HG02571 (cell line): ENCODE results near the gene TSPAN5.

ENCODE experiments used
- ATAC-seq: cut with Tn5 transposase; IDR thresholded peaks from one replicate; pipeline ENCODE4 v1.9.1; 2021; ENCODE audit warnings: mild to moderate bottlenecking, moderate library complexity; ENCODE audit not compliant: unreplicated experiment

TSPAN5 gene

DNA sequence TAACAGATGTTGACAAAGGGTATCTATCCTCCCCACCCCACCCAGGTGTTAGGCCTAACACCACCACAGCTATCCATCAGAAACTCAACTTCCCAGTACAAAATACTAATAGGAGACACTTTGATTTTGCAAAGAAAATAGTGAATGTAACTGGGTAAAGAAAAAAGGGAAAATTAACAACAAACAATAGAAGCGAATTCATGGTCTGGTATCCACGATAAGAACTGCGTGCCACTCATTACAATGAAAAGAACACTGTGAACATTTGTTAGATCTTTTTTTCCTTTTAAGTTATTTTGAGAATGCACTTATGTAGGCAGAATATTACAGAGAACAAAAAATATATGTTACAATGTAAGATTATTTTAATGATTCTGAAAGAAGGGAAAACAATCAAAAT lies 12.0 kb downstream of the TSPAN5 start:
- ATAC-seq, result no peak

DNA sequence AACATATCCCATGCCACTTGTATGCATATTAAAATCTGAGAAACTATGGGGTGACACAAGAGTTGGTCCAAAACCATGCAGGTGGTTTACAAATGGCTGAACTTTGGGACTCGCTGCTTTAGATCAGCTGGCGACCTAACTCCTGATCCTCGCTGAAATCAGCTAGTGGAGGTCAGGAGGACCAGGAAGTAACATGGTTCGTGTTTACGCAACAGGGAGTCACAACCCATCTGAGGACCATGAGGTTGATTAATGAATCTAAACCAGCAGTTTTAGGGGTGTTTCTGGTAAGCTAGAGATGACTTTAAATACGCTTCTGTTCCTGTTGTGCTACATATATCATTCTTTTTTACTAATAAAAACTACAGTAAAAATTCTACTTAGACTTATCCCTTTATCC lies 12.9 kb downstream of the TSPAN5 start:
- ATAC-seq, result no peak

DNA sequence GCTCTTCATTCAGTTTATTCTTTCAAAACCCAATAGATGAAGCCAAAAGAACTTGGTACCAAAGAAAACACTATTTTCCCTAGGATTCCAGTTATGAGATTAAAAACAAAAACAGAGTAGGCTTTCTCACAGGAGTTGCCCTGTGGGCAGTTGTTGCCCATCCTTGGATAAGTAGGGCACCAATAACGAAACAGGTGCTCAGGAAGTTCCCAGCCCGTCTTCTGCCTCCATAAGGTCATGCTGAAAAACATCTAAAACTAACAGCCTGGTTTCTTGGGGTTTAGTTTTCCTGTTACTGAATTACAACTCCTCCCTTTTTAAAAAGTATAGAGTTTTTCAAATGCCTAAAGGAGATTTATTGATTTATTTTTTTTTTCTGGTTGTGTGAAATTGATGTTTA lies 14.7 kb downstream of the TSPAN5 start:
- no peak for ATAC-seq

DNA sequence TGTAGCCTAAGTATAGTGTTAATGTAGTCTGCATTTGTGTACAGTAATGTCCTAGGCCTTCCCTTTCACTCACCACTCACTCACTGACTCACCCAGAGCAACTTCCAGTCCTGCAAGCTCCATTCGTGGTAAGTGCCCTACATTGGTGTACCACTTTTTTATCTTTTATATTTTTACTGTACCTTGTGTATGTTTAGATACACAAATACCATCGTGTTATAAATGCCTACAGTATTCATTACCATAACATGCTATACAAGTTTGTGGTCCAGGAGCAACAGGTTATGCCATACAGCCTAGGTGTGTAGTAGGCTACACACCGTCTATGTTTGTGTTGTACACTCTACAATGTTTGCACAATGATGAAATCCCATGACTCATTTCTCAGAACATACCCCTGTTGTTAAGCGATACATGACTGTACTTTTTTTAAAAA lies 15.4 kb downstream of the TSPAN5 start:
- no peak for ATAC-seq

DNA sequence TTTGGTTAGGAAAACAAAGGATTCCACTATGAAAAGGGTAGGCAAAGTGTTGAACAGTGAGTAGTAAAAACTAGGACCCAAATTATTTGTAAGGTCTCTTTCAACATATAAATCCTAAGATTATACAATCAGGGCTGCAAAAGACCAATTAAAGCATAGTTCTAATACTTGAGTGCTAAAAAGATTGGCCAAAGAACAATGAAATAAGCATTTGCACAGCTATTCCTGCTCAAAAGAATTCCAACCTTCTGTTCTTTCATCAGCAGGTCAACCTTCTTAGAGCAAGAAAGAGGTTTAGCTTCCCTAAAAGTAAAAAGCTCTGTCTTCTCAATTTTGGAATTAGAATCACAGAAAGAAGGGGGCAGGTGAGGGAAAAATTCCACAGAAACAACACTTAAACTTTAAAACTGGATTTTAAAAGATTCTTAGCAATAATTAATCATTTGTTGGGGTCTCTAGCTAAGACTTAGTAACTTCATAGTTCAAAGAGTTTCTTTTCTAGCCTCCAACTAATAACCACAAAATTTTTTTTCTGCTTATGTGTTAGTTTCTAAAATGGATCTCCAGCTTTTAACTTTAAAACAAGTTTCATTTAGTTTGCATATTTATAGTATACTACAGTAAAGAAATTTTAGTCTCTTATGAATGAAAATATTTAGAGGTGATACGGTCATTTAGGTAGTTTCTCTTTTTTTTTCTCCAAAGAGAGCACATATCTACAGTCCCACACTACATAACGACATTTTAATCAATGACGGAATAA lies 16.3 kb downstream of the TSPAN5 start:
- ATAC-seq, result no peak

DNA sequence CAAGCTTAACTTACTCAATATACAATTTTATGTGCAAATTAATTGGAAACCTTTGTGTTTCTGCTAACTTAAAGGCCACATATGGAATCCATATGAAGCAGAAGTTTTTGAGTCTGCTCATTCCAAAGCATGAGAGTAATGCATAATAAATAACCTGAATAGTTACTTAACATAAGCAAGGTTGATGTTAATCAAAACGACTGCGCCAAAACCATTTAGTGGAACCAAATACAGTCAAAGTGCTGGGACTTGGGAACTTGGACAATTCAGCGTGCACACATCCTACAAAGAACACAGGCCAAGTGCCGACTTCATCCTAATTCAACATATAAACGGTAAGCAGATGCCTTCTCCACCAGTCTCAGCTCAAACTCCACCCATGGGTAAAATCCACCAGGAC lies 17.0 kb downstream of the TSPAN5 start:
- no peak for ATAC-seq

DNA sequence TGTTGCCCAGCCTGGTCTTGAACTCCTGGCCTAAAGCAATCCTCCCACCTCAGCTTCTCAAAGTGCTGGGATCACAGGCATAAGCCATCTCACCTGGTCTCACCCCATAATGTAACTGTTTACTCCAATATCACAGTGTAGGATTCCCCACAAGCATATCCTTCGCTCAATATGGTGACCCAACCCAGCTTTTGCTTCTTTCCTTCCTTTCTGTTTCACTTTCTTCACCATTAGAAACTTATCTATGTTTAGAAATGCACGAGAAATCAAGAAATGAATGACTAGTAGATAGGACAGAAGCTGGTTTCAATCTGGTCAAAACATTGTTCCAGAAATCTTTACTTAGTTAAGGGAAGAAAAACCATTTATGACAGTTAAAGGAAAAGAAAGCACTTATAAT lies 18.9 kb downstream of the TSPAN5 start:
- ATAC-seq, result no peak

DNA sequence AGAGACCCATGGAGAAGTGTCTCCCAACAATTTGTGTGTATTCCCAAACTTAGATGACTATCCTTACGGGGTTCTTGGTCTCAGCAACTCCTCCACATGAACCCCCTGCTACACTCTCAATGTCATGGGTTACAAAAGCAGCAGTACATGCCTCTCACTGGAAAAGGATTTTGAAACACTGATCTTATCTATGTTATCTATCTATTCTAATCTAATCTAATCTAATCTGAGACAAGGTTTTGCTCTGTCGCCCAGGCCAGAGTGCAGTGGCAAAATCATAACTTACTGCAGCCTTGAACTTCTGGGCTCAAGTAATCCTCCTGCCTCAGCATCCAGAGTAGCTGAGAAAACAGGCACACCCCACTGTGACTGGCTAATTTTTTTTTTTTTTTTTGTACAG lies 19.3 kb downstream of the TSPAN5 start:
- no peak for ATAC-seq

DNA sequence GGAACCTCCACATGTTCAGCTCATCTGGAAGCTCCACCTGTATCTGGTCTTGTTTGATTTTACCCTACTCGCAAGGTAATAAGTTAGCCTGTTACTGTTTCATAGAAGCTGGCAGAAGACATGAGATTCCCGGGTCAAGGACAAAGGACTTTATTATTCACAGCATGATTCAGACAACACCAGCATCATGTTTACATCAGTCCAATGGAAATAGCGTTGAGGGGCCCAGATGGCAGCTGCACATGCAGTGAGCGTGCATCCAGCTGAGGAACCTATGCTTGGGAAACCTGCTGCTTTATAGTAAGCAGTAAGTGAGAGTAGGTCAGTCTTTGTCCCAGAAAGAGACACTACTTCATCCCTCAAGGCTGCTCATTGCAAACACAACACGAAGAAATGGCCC lies 19.8 kb downstream of the TSPAN5 start:
- no peak for ATAC-seq

DNA sequence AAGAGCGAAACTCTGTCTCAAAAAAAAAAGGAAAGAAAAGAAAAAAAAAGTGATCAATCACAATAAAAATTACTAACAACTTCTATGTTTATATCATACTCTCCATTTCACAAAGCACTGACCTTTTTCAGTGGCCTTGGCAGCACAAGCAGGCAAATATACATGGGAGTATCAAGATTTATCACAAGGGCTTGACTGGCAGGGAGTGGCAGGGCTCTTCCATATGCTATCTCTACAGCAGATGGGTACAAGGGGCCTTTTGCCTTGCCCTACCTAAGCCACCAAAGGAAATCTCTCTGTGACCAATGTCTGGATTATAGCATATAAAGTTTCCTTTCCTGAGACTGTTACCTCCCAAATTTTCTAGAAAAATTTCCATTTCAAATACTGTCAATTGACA lies 24.4 kb downstream of the TSPAN5 start:
- no peak for ATAC-seq

DNA sequence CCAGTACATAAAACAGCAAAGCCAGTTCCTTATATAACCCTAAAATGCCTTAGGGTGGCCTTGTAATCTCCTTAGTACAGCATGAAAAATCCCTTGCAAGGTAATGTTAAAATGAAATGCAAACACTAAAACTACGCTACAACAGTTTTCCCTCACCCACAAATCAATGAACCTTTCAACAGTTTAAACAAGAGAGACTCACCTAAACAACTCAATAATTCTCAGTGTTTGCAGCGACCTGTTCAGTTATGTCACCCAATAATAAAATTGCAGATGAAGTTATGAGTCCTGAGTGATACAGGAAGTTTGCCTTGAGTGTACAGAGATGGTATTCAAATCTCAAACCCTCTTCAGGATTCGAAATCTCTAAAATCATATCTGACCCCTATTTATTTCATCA lies 25.3 kb downstream of the TSPAN5 start:
- no peak for ATAC-seq

DNA sequence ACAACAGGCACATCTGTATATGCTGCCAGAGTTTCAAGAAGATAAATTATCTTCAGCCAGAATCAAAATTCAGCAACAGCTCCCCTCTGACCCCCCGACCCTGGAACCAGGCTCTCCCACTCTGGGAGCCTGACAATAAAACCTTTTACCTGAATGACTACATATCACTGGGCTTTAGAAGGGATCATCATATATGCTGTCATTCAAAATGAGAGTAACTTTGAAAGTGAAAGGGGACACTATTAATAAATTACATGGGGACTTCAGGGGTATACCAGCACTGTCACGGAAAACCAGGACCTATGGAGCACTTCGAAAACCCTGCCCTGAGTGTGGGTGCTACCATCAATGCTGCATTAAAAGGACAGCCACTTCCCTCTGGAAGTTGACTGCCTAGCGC lies 26.2 kb downstream of the TSPAN5 start:
- ATAC-seq, result no peak

DNA sequence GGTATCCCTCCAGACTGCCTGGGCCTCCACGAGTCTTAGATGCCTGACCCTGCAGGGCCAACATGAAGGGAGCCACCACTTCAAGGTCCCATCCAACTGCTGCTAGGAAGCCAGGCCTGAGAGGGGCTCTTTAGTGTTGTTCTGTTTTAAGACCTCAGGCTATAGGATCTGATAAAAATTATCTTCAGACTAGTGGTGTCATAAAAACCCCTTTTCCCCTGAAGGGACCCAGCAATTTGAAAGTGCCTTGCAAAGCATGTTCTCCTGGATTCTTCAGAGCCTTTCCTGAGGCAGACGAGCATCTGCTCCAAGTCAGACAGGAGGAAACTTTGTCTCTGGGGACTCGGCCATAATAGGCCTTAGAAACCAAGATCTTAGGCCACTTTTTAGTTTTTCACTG lies 26.9 kb downstream of the TSPAN5 start:
- no peak for ATAC-seq

DNA sequence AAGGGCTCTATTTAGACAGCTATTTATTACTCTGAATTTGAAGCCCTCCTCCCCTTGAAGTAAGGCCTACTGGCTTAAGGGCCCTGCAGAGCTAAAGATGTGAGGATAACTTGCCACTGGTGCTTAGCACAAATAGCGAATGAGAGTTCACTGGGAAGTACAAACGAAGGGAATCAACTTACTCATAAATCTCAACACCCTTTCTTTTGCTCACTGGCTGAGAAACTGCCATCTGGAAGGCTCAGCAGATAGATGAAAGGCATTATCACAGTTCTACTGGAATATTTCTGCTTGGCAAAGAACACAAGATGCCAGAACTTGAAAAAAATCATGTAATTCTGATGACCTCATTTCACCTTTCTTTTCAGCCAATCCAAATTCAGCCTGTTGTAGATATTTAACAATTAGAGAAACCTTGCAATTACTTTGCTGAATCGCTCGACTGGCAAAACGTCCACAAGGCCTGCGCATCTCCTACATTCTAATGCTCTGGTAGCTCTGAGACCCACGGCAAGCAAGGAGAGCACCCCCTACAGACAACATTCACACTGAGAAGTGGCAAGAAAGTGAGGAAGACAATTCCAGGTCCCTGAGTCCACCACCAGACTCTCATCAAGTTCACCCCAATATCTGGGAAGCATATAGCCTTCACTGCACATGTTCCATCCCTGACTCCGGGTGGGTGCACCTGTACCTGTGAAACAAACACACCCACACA lies 27.5 kb downstream of the TSPAN5 start:
- no peak for ATAC-seq

DNA sequence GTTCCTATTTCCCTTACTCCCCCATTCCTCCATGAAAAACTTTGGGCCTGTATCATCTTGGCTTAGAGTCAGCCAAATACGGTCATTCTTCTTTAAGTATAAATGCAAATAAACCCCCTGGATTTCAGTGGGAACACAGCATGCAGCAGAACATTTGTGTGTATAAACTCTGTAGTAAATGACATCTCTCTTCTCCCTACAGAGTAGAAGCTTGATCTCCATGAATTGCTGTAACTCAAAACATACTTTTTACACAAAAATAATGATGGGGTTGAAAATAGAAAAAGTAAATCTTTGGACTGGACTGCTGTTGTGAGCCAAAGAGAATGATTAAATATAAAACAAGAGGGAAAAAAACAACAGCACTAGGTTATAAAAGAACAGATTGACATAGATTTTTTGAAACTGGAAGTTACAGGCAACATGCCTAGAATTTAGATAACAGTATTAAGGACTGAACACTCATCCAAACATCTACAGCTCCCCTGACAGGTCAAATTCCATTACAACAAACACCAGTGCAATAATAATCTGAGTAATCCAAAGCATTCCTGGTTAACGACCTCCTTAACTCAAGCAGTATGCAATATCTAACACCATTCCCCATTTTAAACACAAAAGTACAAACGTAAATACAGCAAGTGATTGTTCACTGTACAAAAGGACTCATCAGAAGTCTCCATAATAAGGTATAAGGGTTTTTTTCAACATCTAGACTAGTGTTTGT lies 30.7 kb downstream of the TSPAN5 start:
- ATAC-seq, result no peak

DNA sequence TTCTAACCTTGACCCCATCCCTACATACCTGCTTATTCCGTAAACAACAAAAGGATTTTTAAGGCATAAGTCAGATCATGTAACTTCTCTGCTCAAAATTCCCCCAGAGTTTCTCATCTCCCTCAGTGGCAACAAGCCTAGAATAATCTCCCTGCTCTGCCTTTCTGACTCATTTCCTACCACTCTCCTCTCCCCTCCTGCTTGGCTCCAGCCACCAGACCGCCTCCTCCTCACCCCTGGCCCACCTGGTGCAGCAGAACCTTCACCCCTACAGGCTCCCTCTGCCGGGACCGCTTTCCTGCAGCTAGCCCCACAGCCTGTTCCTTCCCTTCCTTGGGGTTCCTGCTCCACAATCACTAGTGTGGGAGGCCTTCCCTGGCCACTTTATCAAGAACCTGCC lies 32.1 kb downstream of the TSPAN5 start:
- no peak for ATAC-seq

DNA sequence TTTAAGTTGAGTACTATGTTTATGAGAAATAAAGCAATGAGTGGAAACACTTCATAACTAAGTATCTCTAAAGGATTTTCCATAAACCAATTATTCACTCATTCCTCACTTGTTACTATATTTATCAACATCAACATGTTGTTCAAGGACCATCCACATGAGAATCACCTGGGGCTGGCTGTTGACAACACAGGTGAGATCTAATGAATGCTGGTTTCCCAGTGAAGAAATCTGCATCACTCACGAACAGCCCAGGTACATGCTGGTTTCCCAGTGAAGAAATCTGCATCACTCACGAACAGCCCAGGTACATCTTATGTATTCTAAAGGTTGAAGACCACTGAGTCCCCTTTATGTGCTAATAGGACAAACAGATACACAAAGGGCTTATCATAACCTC lies 32.5 kb downstream of the TSPAN5 start:
- ATAC-seq, result no peak

DNA sequence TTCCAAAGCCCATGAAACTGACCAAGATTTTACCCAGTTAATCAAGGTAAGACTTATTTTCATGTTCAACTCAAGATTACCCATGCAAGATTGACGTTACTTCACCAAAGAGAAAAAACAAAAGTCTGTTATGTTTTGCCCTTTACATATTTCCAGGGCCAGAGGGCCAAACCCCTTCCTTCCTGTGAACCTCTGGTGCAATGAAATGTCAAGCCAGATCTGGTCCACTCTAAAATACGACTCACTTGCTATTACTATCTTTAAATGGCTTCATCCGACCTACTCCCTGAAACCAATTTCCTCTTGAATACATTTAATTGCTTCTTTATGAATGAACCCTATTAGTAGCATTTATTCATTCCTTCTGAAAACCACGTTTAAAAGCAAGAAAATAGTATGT lies 33.0 kb downstream of the TSPAN5 start:
- no peak for ATAC-seq

DNA sequence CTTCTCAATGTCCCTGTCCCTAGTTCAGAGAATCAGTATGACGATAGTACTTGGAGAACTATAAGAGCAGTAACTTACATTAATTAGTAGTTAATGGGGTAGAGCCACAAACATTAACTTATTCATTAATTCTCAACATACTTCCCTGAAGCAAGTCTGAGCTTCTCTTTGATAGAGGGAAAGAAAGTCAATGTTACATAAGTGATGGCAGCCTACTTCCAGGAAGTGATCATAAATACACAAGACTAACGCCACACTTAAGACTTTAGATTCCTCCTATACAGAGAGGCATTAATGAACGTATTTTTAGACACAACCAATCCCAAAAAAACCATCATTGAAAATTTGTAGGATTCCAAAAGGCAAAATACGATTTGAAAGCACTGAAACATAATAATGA lies 33.8 kb downstream of the TSPAN5 start:
- no peak for ATAC-seq

DNA sequence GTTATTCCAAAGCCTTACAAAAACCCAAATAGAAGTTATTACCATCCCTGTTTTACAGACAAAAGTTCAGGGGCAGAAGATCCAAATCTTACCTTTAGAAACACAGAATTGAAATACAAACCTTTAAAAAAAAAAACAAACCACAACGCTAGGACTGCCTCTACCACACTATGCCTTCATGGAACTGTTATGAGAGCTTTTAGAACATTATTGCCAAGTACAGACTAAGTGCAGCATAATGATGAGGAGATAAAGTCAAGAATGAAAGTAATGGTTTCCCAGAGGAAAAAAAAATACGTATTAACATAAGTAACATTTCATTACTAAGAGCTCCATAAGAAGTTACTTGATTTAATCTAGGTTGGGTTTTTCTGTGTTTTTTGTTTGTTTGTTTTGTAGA lies 34.3 kb downstream of the TSPAN5 start:
- ATAC-seq, result no peak

DNA sequence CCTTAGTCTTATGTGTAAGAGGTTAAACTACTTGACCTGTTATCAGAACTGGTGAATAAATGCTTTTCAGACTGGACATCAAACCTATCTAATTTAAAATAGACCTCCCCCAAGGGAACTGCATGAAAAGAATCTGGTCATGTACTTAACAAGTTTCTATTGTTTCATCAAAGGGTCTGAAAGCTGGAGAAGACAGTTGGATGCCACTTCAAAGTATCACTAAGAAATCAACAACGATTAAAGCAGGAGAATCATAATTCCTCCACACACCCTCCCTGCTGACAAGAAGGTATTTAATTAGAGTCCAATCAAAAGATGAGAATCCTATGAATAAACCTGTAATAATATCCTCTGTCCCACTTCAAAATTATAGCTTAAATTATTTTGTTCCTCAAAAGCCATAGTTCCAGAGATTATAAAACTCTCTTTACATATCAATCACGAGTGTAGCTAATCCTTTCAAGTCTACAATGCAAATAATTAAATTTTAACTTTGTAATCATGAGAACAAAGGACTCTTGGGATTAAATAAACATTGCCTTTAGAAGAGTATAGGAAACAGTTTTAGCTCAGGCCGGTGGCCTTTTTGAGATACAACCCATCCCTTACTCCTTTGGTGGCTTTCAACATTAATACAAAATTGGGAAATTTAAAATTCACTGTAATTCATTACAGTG lies 35.1 kb downstream of the TSPAN5 start:
- no peak for ATAC-seq
